Liver (tissue), 3 donors: ENCODE measurements around the gene SPTLC1.

ENCODE experiments used
- ATF3 ChIP-seq: IDR thresholded peaks from 2 replicates; pipeline ENCODE4 v1.6.1; 2016; ENCODE audit warnings: antibody characterized with exemption
- CTCF ChIP-seq: fragments of 150-350 bp; IDR thresholded peaks from 2 replicates; pipeline ENCODE4 v1.5.1; 2017; ENCODE audit warnings: improper control_type of control experiment, low read depth, low read length; ENCODE audit not compliant: missing input control
- EGR1 ChIP-seq, 2 donors: IDR thresholded peaks; 2 replicates each; pipeline ENCODE4 v1.6.1; 2016 to 2018; ENCODE audit warnings: antibody characterized with exemption in 2 of 2, low read depth in 2 of 2
- GABPA ChIP-seq, 2 donors: IDR thresholded peaks in 1 of 2; conservative IDR thresholded peaks in 1 of 2; 2 replicates each; pipeline ENCODE4 v1.6.1; 2016; ENCODE audit warnings: antibody characterized with exemption in 2 of 2, mild to moderate bottlenecking in 1 of 2, moderate library complexity in 1 of 2
- HNF4A ChIP-seq, 2 donors: conservative IDR thresholded peaks; 2 replicates each; pipeline ENCODE4 v1.6.1; 2016; ENCODE audit warnings: antibody characterized with exemption in 2 of 2, mild to moderate bottlenecking in 2 of 2
- MAX ChIP-seq: IDR thresholded peaks from 2 replicates; pipeline ENCODE4 v1.6.1; 2016; ENCODE audit warnings: antibody characterized with exemption
- RAD21 ChIP-seq, 2 donors: IDR thresholded peaks; 2 replicates each; pipeline ENCODE4 v1.6.1; 2016; ENCODE audit warnings: antibody characterized with exemption in 2 of 2, mild to moderate bottlenecking in 2 of 2
- REST ChIP-seq: IDR thresholded peaks from 2 replicates; pipeline ENCODE4 v1.6.1; 2016; ENCODE audit warnings: antibody characterized with exemption, mild to moderate bottlenecking
- RXRA ChIP-seq, 2 donors: IDR thresholded peaks; 2 replicates each; pipeline ENCODE4 v1.6.1; 2017 to 2018; ENCODE audit warnings: antibody characterized with exemption in 2 of 2, mild to moderate bottlenecking in 1 of 2
- YY1 ChIP-seq: IDR thresholded peaks from 2 replicates; pipeline ENCODE4 v1.6.1; 2016; ENCODE audit warnings: antibody characterized with exemption, mild to moderate bottlenecking
- donor health status: healthy.
- donor health status: healthy.

- TF ChIP-seq CTCF (no peak), MAX (no peak), YY1 (no peak), RXRA (IDR thresholded peaks at IDR 0.05) (no peak), HNF4A (conservative IDR thresholded peaks at IDR 0.05) (no peak), EGR1 (IDR thresholded peaks at IDR 0.05; ENCODE audit: low read depth in 2 of 2) (no peak), GABPA (IDR thresholded peaks at IDR 0.05 in 1 of 2, conservative IDR thresholded peaks at IDR 0.05 in 1 of 2) (no peak), RAD21 (IDR thresholded peaks at IDR 0.05) (no peak), REST (no peak), ATF3 (no peak)
Measured at GRCh38 chr9:92055624-92056023, 59.6 kb downstream of the SPTLC1 start.
